Keratinocyte (primary cell): ENCODE measurements around the gene CFAP410. TPM values are rescaled to one million over a fixed set of nuclear protein-coding genes. Genes with fewer than 3 reads are reported as not detected.

Experiments used
- DNase-seq: peaks from one replicate; pipeline ENCODE4 v3.0.0-alpha.2; 2011; ENCODE audit warnings: low read depth, missing footprints, low spot score
- FAIRE-seq: peaks from 2 replicates; lab custom pipeline; 2011; peaks lifted over from hg19 to GRCh38; lab: Jason Lieb, UNC
- H2AFZ ChIP-seq: 2 replicates; pipeline ENCODE4 v1.6.0; 2012; ENCODE audit warnings: low read length, control low read depth, inconsistent platforms; ENCODE audit not compliant: control insufficient read depth
- H3K27ac ChIP-seq: 2 replicates; pipeline ENCODE4 v1.5.1; 2011; ENCODE audit warnings: low read length; ENCODE audit not compliant: control insufficient read depth, insufficient read depth
- H3K27me3 ChIP-seq: 3 replicates; pipeline ENCODE4 v1.6.0; 2011; ENCODE audit warnings: low read length; ENCODE audit not compliant: control insufficient read depth, insufficient read depth; ENCODE audit errors: extremely low read depth
- H3K36me3 ChIP-seq, 2 experiments: 2 replicates in 1 of 2; 3 replicates in 1 of 2; pipeline ENCODE4 v1.5.1; 2011; ENCODE audit warnings: low read length in 2 of 2, mild to moderate bottlenecking in 1 of 2; ENCODE audit not compliant: control insufficient read depth in 2 of 2, insufficient read depth in 2 of 2; ENCODE audit errors: extremely low read depth in 1 of 2
- H3K4me1 ChIP-seq: 3 replicates; pipeline ENCODE4 v1.5.1; 2011; ENCODE audit warnings: low read length; ENCODE audit not compliant: control insufficient read depth, insufficient read depth; ENCODE audit errors: extremely low read depth
- H3K4me2 ChIP-seq: 3 replicates; pipeline ENCODE4 v1.6.0; 2011; ENCODE audit warnings: low read depth, low read length; ENCODE audit not compliant: control insufficient read depth, insufficient read depth; ENCODE audit errors: extremely low read depth
- H3K4me3 ChIP-seq, 3 experiments: fragments of 200-600 bp in 1 of 3; sonication (generic) in 1 of 3; 2 replicates in 2 of 3; 3 replicates in 1 of 3; pipeline ENCODE4 v1.5.1; 2011 to 2016; ENCODE audit warnings: low read length in 3 of 3, mild to moderate bottlenecking in 3 of 3, control low read depth in 2 of 3, inconsistent platforms in 1 of 3, low read depth in 1 of 3, mixed read lengths in 1 of 3, mixed run types in 1 of 3, moderate library complexity in 1 of 3; ENCODE audit not compliant: control insufficient read depth in 2 of 3, insufficient read depth in 2 of 3; ENCODE audit errors: extremely low read depth in 1 of 3
- H3K79me2 ChIP-seq: 2 replicates; pipeline ENCODE4 v1.6.0; 2012; ENCODE audit warnings: low read length; ENCODE audit not compliant: control insufficient read depth, insufficient read depth
- H3K9ac ChIP-seq: 3 replicates; pipeline ENCODE4 v1.6.0; 2011; ENCODE audit warnings: low read length; ENCODE audit not compliant: control insufficient read depth, insufficient read depth; ENCODE audit errors: extremely low read depth
- H3K9me1 ChIP-seq: 3 replicates; pipeline ENCODE4 v1.6.0; 2011; ENCODE audit warnings: low read length; ENCODE audit not compliant: control insufficient read depth, insufficient read depth; ENCODE audit errors: extremely low read depth
- H3K9me3 ChIP-seq: 2 replicates; pipeline ENCODE4 v1.5.1; 2012; ENCODE audit warnings: low read depth, low read length; ENCODE audit not compliant: control insufficient read depth
- H4K20me1 ChIP-seq: 3 replicates; pipeline ENCODE4 v1.6.0; 2011; ENCODE audit warnings: low read length; ENCODE audit not compliant: control insufficient read depth, insufficient read depth; ENCODE audit errors: extremely low read depth
- EZH2 ChIP-seq: IDR thresholded peaks from one replicate; pipeline ENCODE4 v1.6.1; 2012; ENCODE audit warnings: inconsistent platforms, mild to moderate bottlenecking, low read length, moderate library complexity
- dilution Hi-C: fragments of 300-500 bp; cut with MboI; formaldehyde crosslinking; loops from one replicate; pipeline ENCODE4 v1.7.0; 2020; ENCODE audit warnings: low sequenced_read_pairs; ENCODE audit not compliant: extremely low pct_ligation_motif_present
- polyA plus RNA-seq, 5 experiments: library from polyadenylated mRNA; depleted of rRNA in 3 of 5; stranded (reverse) in 3 of 5; stranded (forward) in 1 of 5; unstranded in 1 of 5; fragments of >200 nt; gene quantifications; 1 replicate in 1 of 5; 2 replicates in 3 of 5; 3 replicates in 1 of 5; pipeline versions ENCODE4 v1.2.1 to v1.2.3, GENCODE V29; 2011 to 2012; ENCODE audit warnings: missing spikeins in 2 of 5, low read depth in 1 of 5, low replicate concordance in 1 of 5
- TF ChIP-seq, protein P1 (sequence below), 3 experiments: IDR thresholded peaks in 1 of 3; conservative IDR thresholded peaks in 1 of 3; optimal IDR thresholded peaks in 1 of 3; 2 replicates in 2 of 3; 3 replicates in 1 of 3; pipeline versions ENCODE3 to v1.5.1; 2011; ENCODE audit warnings: low read length in 3 of 3, mild to moderate bottlenecking in 3 of 3, moderate library complexity in 2 of 3, control low read depth in 1 of 3, inconsistent platforms in 1 of 3; ENCODE audit not compliant: insufficient read depth in 2 of 3; ENCODE audit errors: extremely low read depth in 1 of 3

Gene CFAP410
- polyA plus RNA-seq, 1 donor (not counting 4 experiments of a cell fraction or from before 2014, with no cell fraction given), result 2.2 TPM

DNA sequence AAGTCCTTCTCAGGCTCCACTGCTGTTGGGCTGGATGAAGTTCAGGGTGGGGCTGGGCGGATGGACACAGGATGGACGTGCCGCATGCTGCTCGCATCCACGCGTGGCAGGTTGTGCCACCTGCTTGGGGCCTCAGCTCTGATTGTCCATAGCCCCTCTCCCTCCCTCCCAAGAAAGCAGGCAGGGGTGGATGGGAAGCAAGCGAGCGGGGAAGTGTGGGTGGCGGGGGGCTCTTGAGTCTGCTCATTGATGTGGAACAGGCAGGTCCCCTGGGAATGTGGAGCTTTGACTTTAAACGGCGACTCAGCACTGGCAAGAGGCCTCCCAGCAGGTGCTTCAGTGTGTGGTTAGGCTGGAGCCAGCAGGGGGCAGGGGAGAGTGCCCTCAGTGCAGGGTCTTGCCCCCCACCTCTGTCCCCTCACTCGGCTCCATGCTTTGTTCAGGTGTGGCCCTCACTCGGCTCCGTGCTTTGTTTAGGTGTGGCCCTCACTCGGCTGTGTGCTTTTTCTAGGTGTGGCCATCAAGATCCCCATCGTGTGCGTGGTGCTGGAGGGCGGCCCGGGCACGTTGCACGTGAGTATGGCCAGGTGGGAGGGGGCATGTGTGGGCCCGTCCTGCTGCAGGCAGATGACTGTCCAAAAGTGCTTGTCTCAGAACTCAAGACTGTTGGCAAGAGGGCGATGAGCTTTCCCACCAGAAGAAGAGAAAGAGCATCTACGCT, 38.2 kb upstream of the CFAP410 start:
- H3K9ac ChIP-seq, result no peak overlapping the region
- H3K4me2 ChIP-seq, result peak overlapping the region; percentile 27
- H3K27ac ChIP-seq, result no peak overlapping the region
- no peak overlapping the region for H3K4me3 ChIP-seq
- H3K4me1 ChIP-seq, result no peaks in the 10 kb centered on the region
- no peaks in the 10 kb centered on the region for H4K20me1 ChIP-seq
- no peaks in the 10 kb centered on the region for H3K9me3 ChIP-seq
- FAIRE-seq (no peak), DNase-seq (no peak)
- H3K79me2 ChIP-seq, result no peaks in the 10 kb centered on the region
- no peak overlapping the region for H2AFZ ChIP-seq
- TF ChIP-seq EZH2, result no peak
- TF ChIP-seq, protein P1, sequence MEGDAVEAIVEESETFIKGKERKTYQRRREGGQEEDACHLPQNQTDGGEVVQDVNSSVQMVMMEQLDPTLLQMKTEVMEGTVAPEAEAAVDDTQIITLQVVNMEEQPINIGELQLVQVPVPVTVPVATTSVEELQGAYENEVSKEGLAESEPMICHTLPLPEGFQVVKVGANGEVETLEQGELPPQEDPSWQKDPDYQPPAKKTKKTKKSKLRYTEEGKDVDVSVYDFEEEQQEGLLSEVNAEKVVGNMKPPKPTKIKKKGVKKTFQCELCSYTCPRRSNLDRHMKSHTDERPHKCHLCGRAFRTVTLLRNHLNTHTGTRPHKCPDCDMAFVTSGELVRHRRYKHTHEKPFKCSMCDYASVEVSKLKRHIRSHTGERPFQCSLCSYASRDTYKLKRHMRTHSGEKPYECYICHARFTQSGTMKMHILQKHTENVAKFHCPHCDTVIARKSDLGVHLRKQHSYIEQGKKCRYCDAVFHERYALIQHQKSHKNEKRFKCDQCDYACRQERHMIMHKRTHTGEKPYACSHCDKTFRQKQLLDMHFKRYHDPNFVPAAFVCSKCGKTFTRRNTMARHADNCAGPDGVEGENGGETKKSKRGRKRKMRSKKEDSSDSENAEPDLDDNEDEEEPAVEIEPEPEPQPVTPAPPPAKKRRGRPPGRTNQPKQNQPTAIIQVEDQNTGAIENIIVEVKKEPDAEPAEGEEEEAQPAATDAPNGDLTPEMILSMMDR (optimal IDR thresholded peaks at IDR 0.05 in 1 of 3, IDR thresholded peaks at IDR 0.05 in 1 of 3, conservative IDR thresholded peaks at IDR 0.05 in 1 of 3; ENCODE audit: extremely low read depth in 1 of 3, insufficient read depth in 2 of 3, low read length in 3 of 3), result peak in 2 of 3 experiments; percentile 29 to 43
- no peaks in the 10 kb centered on the region for H3K9me1 ChIP-seq
- dilution Hi-C loops, result no loop called here
- no peaks in the 10 kb centered on the region for H3K36me3 ChIP-seq
- peaks cover 5% of the 10 kb centered on the region for H3K27me3 ChIP-seq

DNA sequence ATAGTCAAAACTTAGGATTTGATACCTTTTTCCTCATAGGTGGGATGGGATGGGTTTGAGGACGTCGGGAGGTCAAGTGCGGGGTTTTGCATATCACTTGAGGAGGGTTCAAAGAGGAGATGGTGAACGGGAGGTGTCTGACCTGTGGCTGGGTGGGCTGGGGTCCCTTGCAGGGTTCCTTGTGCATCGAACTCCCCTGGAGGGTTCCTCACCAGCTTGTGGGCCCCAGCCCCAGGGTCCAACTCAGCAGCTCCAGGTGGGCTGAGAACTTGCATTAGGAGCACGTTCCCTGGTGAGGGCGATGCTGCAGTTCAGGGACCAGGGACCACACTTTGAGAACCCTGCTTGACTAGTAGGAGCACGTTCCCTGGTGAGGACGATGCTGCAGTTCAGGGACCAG, 37.4 kb upstream of the CFAP410 start:
- dilution Hi-C loops, result no loop called here
- FAIRE-seq, result no peak
- TF ChIP-seq, protein P1 (optimal IDR thresholded peaks at IDR 0.05 in 1 of 3, IDR thresholded peaks at IDR 0.05 in 1 of 3, conservative IDR thresholded peaks at IDR 0.05 in 1 of 3; ENCODE audit: extremely low read depth in 1 of 3, insufficient read depth in 2 of 3, low read length in 3 of 3), result no peak
- TF ChIP-seq EZH2, result no peak

More for the DNA sequence above, 37.4 kb upstream of the CFAP410 start:
- Histone ChIP-seq H3K4me1 (no peaks in the 10 kb centered on the region), H3K27ac (no peak overlapping the region), H2AFZ (no peak overlapping the region), H3K9me3 (no peaks in the 10 kb centered on the region), H3K36me3 (no peaks in the 10 kb centered on the region), H3K27me3 (peaks cover 5% of the 10 kb centered on the region), H4K20me1 (no peaks in the 10 kb centered on the region), H3K4me3 (no peak overlapping the region), H3K9ac (no peak overlapping the region), H3K79me2 (no peaks in the 10 kb centered on the region), H3K9me1 (no peaks in the 10 kb centered on the region), H3K4me2 (no peak overlapping the region)
- DNase-seq, result no peak
